ENCODE results near the gene AP5M1. TPM values are rescaled to one million over a fixed set of nuclear protein-coding genes. Genes with fewer than 3 reads are reported as not detected.
A peak's percentile ranks its signal among the peaks of the same experiment; 100 is the strongest.

The AP5M1 gene
- total and polyA plus RNA-seq, 2 of the 13 experiments (the other 11 are each of a cell fraction or from before 2014, with no cell fraction given): 14.8 to 35.0 TPM

GRCh38 chr14:57268161-57269069 is at the start of gene AP5M1, which contains the start of gene EXOC5 (continued):
- TF ChIP-seq TMF1 (CRISPR knock-in tag; IDR thresholded peaks at IDR 0.05; ENCODE audit: low read depth): no peak
- no peak for TF ChIP-seq ARID2 (CRISPR knock-in tag; IDR thresholded peaks at IDR 0.05; ENCODE audit: borderline replicate concordance)
- TF ChIP-seq GMEB2 (CRISPR knock-in tag; IDR thresholded peaks at IDR 0.05; ENCODE audit: low read depth): peak; percentile 59; the same call in 1 of the 2 replicates
- TF ChIP-seq IRX3 (CRISPR knock-in tag; IDR thresholded peaks at IDR 0.05; ENCODE audit: borderline replicate concordance, low read depth): no peak
- no peak for TF ChIP-seq ZNF234 (CRISPR knock-in tag; conservative IDR thresholded peaks at IDR 0.05)
- no peak; the same call in 1 of the 2 replicates for TF ChIP-seq ZFP90 (CRISPR knock-in tag; IDR thresholded peaks at IDR 0.05; ENCODE audit: borderline replicate concordance)
- TF ChIP-seq FOXP1 (IDR thresholded peaks at IDR 0.05): no peak
- no peak for TF ChIP-seq FOXP1 (CRISPR knock-in tag; IDR thresholded peaks at IDR 0.05)
- TF ChIP-seq ZNF567 (CRISPR knock-in tag; IDR thresholded peaks at IDR 0.05; ENCODE audit: borderline replicate concordance): no peak
- no peak for TF ChIP-seq FOXC1 (CRISPR knock-in tag; IDR thresholded peaks at IDR 0.05; ENCODE audit: borderline replicate concordance)
- no peak; the same call in 1 of the 2 replicates for TF ChIP-seq NFKBIZ (CRISPR knock-in tag; IDR thresholded peaks at IDR 0.05)
- no peak for TF ChIP-seq SKIL (CRISPR knock-in tag; IDR thresholded peaks at IDR 0.05; ENCODE audit: borderline replicate concordance)
- TF ChIP-seq HNRNPK (IDR thresholded peaks at IDR 0.05; ENCODE audit: low read depth, low read length, poor library complexity, severe bottlenecking): peak; percentile 88
- no peak for TF ChIP-seq LRRFIP1 (CRISPR knock-in tag; conservative IDR thresholded peaks at IDR 0.05)
- peak; percentile 83 for TF ChIP-seq ZNF605 (CRISPR knock-in tag; IDR thresholded peaks at IDR 0.05)
- TF ChIP-seq ZNF343 (CRISPR knock-in tag; IDR thresholded peaks at IDR 0.05): peak; percentile 73; the same call in 1 of the 2 replicates
- no peak for TF ChIP-seq TRIM22 (IDR thresholded peaks at IDR 0.05)
- no peak; the same call in 1 of the 2 replicates for TF ChIP-seq ZZZ3 (CRISPR knock-in tag; IDR thresholded peaks at IDR 0.05; ENCODE audit: borderline replicate concordance)
- peak; percentile 66 for TF ChIP-seq SPEN (CRISPR knock-in tag; IDR thresholded peaks at IDR 0.05; ENCODE audit: low read depth)
- peak; percentile 86 for TF ChIP-seq ZFY (CRISPR knock-in tag; IDR thresholded peaks at IDR 0.05)
- no peak; the same call in 1 of the 2 replicates for TF ChIP-seq ZNF337 (CRISPR knock-in tag; IDR thresholded peaks at IDR 0.05; ENCODE audit: borderline replicate concordance, low read depth)
- TF ChIP-seq PPARG (CRISPR knock-in tag; conservative IDR thresholded peaks at IDR 0.05): 0 out of 2 replicates have a peak, but pooled peaks have one; percentile 49
